Hematopoietic multipotent progenitor cell treated with erythropoietin and hydrocortisone succinate and interleukin-3 and kit ligand, for 15 days (in vitro differentiated cells): Measurements from ENCODE around the gene TEX54.

ENCODE experiments used
- DNase-seq: peaks from one replicate; pipeline ENCODE4 v3.0.0-alpha.2; 2015; ENCODE audit warnings: low spot score

TEX54 gene

DNA sequence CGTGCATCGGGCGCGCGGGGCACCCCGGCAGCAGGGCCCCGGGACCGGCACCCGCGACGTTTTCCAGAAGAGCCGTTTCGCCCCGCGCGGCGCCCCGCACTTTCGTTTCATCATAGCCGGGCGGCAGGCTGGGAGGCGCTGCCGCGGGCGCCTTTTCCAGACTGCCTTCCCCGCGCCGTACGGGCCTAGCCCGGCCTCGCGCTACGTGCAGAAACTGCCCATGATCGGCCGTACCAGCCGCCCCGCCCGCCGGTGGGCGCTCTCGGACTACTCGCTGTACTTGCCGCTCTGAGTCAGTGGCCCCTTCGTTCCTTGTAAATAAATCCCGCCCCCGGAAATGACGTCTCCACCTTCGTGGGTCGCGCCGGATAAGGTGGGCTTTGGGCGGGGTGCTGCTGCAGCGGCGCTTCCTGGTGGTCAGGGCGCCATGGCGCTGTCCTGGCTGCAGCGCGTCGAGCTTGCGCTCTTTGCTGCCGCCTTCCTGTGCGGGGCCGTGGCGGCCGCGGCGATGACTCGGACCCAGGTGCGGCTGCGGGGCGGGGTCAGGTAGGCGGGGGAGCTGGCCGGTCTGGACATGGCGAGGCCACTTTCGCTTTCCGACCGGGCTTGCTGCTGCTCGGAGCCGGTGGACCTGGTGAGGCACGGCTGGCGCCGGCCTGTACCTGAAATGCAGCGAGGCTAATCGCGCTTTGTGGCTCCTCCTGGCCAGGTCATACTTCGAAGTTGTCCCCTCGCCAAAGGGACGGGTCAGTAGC lies 45.5 kb downstream of the TEX54 start, which contains the start of gene TMEM179B:
TSS of gene TMEM179B (plus strand) at position 398 of the 755 bp plus-strand sequence. CDS start at position 428, 30 bp downstream.
- peak; percentile 99 for DNase-seq

DNA sequence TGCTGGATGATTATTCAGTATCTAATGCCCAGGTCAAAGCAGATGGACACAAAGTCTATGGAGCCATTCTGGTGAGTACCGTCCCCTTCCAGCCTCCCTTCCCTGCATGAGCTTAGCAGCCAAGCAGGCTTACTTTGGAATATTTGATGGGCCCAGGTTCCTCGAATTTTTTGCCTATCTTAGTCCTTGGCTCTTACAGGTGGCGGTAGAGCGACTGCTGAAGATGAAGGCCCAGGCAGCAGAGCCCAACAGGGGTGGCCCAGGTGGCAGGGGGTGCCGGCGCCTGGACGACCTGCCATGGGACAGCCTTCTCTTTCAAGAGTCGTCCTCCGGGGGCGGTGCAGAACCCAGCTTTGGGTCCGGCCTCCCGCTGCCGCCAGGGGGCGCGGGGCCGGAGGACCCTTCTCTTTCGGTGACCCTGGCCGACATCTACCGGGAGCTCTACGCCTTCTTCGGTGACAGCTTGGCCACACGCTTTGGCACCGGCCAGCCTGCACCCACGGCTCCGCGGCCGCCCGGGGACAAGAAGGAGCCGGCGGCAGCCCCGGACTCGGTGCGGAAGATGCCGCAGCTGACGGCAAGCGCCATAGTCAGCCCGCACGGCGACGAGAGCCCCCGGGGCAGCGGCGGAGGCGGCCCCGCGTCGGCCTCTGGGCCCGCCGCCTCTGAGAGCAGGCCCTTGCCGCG lies 46.2 kb downstream of the TEX54 start:
- peak; percentile 91 for DNase-seq

DNA sequence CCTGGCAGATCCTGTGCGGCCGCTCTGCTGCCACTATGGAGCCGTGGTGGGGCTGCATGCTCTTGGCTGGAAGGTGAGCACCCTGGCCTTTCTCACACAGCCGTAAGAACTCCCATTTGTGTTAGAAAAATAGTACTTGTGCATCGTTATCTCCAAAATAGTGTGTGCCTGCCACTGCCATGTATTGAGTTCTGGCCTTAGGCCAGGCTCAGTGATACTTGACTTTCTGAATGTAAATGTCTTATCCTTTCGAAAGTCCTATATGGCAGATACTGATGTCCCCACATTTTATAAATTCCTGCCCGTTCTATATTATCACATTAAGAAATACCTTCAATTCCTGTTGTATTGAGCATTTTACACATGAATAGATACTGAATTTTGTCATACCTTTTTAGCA lies 49.9 kb downstream of the TEX54 start:
- DNase-seq, result peak; percentile 61
